GM12878 (cell line): ENCODE data around the gene OPA1. TPM values are rescaled to one million over a fixed set of nuclear protein-coding genes. Genes with fewer than 3 reads are reported as not detected.

ENCODE experiments used
- ATAC-seq: fragments of 200-7000 bp; cut with Tn5 transposase; 3 replicates; pipeline ENCODE4 v1.9.1; 2020; ENCODE audit warnings: mild to moderate bottlenecking, moderate library complexity
- BruUV-seq: library from RNA; stranded (reverse); fragments of 400-500 nt; replicated peaks from 2 replicates; lab custom pipeline; 2021; lab: Mats Ljungman, UMichigan
- CTCF ChIA-PET: fragments of 300-600 bp; sonication (Branson Sonifier 250); formaldehyde crosslinking; extraction: SDS; loops from one replicate; lab custom pipeline; 2021; ENCODE audit warnings: inconsistent platforms; lab: Yijun Ruan, JAX
- POLR2A ChIA-PET: fragments of 350-600 bp; formaldehyde crosslinking; extraction: SDS; loops from one replicate; lab custom pipeline; 2021; ENCODE audit warnings: inconsistent platforms; lab: Charles Lee
- RAD21 ChIA-PET: fragments of 300-600 bp; sonication (Branson Sonifier 250); formaldehyde crosslinking; loops from one replicate; lab custom pipeline; 2023; ENCODE audit warnings: antibody characterized with exemption; ENCODE audit not compliant: unreplicated experiment; lab: Charles Lee
- SMC1A ChIA-PET: fragments of 300-600 bp; sonication (Branson Sonifier 250); formaldehyde crosslinking; loops from one replicate; lab custom pipeline; 2023; ENCODE audit not compliant: unreplicated experiment, uncharacterized antibody; lab: Charles Lee
- DNase-seq: peaks from one replicate; pipeline ENCODE4 v3.0.0-alpha.2; 2011; ENCODE audit warnings: low read depth, low spot score
- FAIRE-seq: peaks from 3 replicates; lab custom pipeline; 2011; peaks lifted over from hg19 to GRCh38; lab: Jason Lieb, UNC
- H2AFZ ChIP-seq: 2 replicates; pipeline ENCODE4 v1.6.0; 2011; ENCODE audit warnings: low read depth, low read length, control low read depth; ENCODE audit not compliant: control insufficient read depth
- H3K27ac ChIP-seq: 2 replicates; pipeline ENCODE4 v1.5.1; 2011; ENCODE audit warnings: control low read depth; ENCODE audit not compliant: control insufficient read depth, insufficient read depth
- H3K27me3 ChIP-seq, 2 experiments: replicated peaks in 1 of 2; 2 replicates each; pipeline versions ENCODE4 v1.6.0 to v1.6.1; 2011; ENCODE audit warnings: low read length in 1 of 2; ENCODE audit not compliant: control insufficient read depth in 2 of 2, insufficient read depth in 2 of 2
- H3K36me3 ChIP-seq, 2 experiments: 2 replicates each; pipeline ENCODE4 v1.5.1; 2011; ENCODE audit warnings: low read length in 1 of 2; ENCODE audit not compliant: control insufficient read depth in 2 of 2, insufficient read depth in 2 of 2
- H3K4me1 ChIP-seq: 2 replicates; pipeline ENCODE4 v1.6.1; 2011; ENCODE audit warnings: mild to moderate bottlenecking, low read length, moderate library complexity, mixed read lengths; ENCODE audit not compliant: control insufficient read depth, insufficient read depth
- H3K4me2 ChIP-seq: 2 replicates; pipeline ENCODE4 v1.6.0; 2011; ENCODE audit warnings: control low read depth; ENCODE audit not compliant: control insufficient read depth, insufficient read depth
- H3K4me3 ChIP-seq: fragments of 200-600 bp; sonication (generic); 2 replicates; pipeline ENCODE4 v1.5.1; 2016
- H3K79me2 ChIP-seq: 2 replicates; pipeline ENCODE4 v1.6.0; 2011; ENCODE audit warnings: low read length; ENCODE audit not compliant: control insufficient read depth, insufficient read depth
- H3K9ac ChIP-seq: 2 replicates; pipeline ENCODE4 v1.8.0; 2011; ENCODE audit warnings: low read length, control low read depth, mixed read lengths; ENCODE audit not compliant: control insufficient read depth, insufficient read depth
- H3K9me3 ChIP-seq: replicated peaks from 3 replicates; pipeline ENCODE4 v1.5.1; 2011; ENCODE audit warnings: mild to moderate bottlenecking, low read length; ENCODE audit not compliant: control insufficient read depth, insufficient read depth
- H4K20me1 ChIP-seq: 2 replicates; pipeline ENCODE4 v1.6.0; 2011; ENCODE audit not compliant: control insufficient read depth, insufficient read depth
- CBFB ChIP-seq: IDR thresholded peaks from 2 replicates; pipeline ENCODE4 v1.6.1; 2016; ENCODE audit warnings: antibody characterized with exemption, low read depth
- CEBPB ChIP-seq, 2 experiments: fragments of 150-350 bp in 1 of 2; IDR thresholded peaks; 2 replicates each; pipeline ENCODE4 v1.6.1; 2012 to 2014; ENCODE audit warnings: low read depth in 2 of 2, low read length in 2 of 2, borderline replicate concordance in 1 of 2, inconsistent platforms in 1 of 2
- CHD1 ChIP-seq: IDR thresholded peaks from 2 replicates; pipeline ENCODE4 v1.6.1; 2012; ENCODE audit warnings: low read depth, low read length, improper control_type of control experiment
- CREM ChIP-seq: IDR thresholded peaks from 2 replicates; pipeline ENCODE4 v1.6.1; 2014; ENCODE audit warnings: antibody characterized with exemption, low read depth
- EP300 ChIP-seq, 2 experiments: fragments of 150-350 bp in 1 of 2; IDR thresholded peaks; 2 replicates each; pipeline ENCODE4 v1.6.1; 2011 to 2012; ENCODE audit warnings: low read depth in 2 of 2, low read length in 2 of 2, borderline replicate concordance in 1 of 2, improper control_type of control experiment in 1 of 2, inconsistent platforms in 1 of 2; ENCODE audit not compliant: control insufficient read depth in 1 of 2
- FOS ChIP-seq: IDR thresholded peaks from 3 replicates; pipeline ENCODE4 v1.6.1; 2011; ENCODE audit warnings: borderline replicate concordance; ENCODE audit not compliant: insufficient read length; ENCODE audit errors: extremely low read depth
- HDGF ChIP-seq: fragments of 450-650 bp; IDR thresholded peaks from 2 replicates; pipeline ENCODE4 v1.6.1; 2016; ENCODE audit warnings: antibody characterized with exemption
- JUNB ChIP-seq: IDR thresholded peaks from 2 replicates; pipeline ENCODE4 v1.6.1; 2016; ENCODE audit warnings: antibody characterized with exemption, mild to moderate bottlenecking
- KDM1A ChIP-seq: fragments of 200-600 bp; sonication (generic); IDR thresholded peaks from 2 replicates; pipeline ENCODE4 v1.6.1; 2016; ENCODE audit warnings: borderline replicate concordance
- NFYA ChIP-seq: IDR thresholded peaks from 2 replicates; pipeline ENCODE4 v1.6.1; 2011; ENCODE audit warnings: low read depth, mild to moderate bottlenecking, low read length, improper control_type of control experiment, borderline replicate concordance
- POLR2A ChIP-seq: IDR thresholded peaks from 2 replicates; pipeline ENCODE4 v1.6.1; 2011; ENCODE audit warnings: low read depth, mild to moderate bottlenecking, low read length
- SUZ12 ChIP-seq: fragments of 200-600 bp; sonication (generic); IDR thresholded peaks from one replicate; pipeline ENCODE4 v1.6.1; 2018; ENCODE audit warnings: antibody characterized with exemption, mild to moderate bottlenecking; ENCODE audit not compliant: unreplicated experiment
- TAF1 ChIP-seq: IDR thresholded peaks from 2 replicates; pipeline ENCODE4 v1.6.1; 2011; ENCODE audit warnings: mild to moderate bottlenecking, low read depth, low read length, borderline replicate concordance
- ZBED1 ChIP-seq: IDR thresholded peaks from 2 replicates; pipeline ENCODE4 v1.6.1; 2016; ENCODE audit warnings: borderline replicate concordance
- ZNF207 ChIP-seq: fragments of 450-650 bp; IDR thresholded peaks from 2 replicates; pipeline ENCODE4 v1.6.1; 2014; ENCODE audit warnings: antibody characterized with exemption, mild to moderate bottlenecking, borderline replicate concordance
- WGBS: methylation state at CpG from one replicate; pipeline ENCODE4 v1.1.6; 2016; ENCODE audit warnings: low lambda C conversion rate; ENCODE audit not compliant: insufficient replicate concordance, insufficient coverage; ENCODE audit errors: missing lambda C conversion rate; 5-methylcytosine and 5-hydroxymethylcytosine counted together
- in situ Hi-C: fragments of 300-500 bp; cut with MboI; formaldehyde crosslinking; loops from 9 replicates; pipeline ENCODE4 v1.14.3; 2018; ENCODE audit warnings: mixed read lengths
- intact Hi-C: fragments of 100-400 bp; cut with micrococcal nuclease; formaldehyde crosslinking; loops from one replicate; pipeline ENCODE4 v1.14.2; 2022; ENCODE audit not compliant: unreplicated experiment
- polyA plus RNA-seq, 11 experiments: library from polyadenylated mRNA; depleted of rRNA in 4 of 11; unstranded in 6 of 11; stranded (reverse) in 5 of 11; fragments of >200 nt; fragmentation: Nextera tagmentation in 4 of 11; fragmentation: Illumina TruSeq in 1 of 11; extraction: Ambion mirVana in 4 of 11; extraction: Trizol in 1 of 11; gene quantifications; 1 replicate in 1 of 11; 2 replicates in 10 of 11; pipeline versions ENCODE4 v1.2.1 to v1.2.3, GENCODE V29; 2011 to 2016; ENCODE audit warnings: inconsistent platforms in 2 of 11, missing spikeins in 2 of 11, low read depth in 1 of 11
- total RNA-seq, 4 experiments: library from RNA; depleted of rRNA in 3 of 4; stranded (reverse); fragments of >200 nt in 3 of 4; fragmentation: Illumina TruSeq in 1 of 4; extraction: Trizol in 1 of 4; gene quantifications; 2 replicates each; pipeline versions ENCODE4 v1.2.1 to v1.2.3, GENCODE V29; 2013 to 2021
- TF ChIP-seq, protein P1 (sequence below): fragments of 450-650 bp; IDR thresholded peaks from 2 replicates; pipeline ENCODE4 v1.6.1; 2016; ENCODE audit warnings: mild to moderate bottlenecking
- TF ChIP-seq, protein P2 (sequence below): IDR thresholded peaks from 2 replicates; pipeline ENCODE4 v1.6.1; 2012; ENCODE audit warnings: low read depth, low read length, improper control_type of control experiment
- TF ChIP-seq, protein P3 (sequence below): fragments of 450-650 bp; IDR thresholded peaks from 2 replicates; pipeline ENCODE4 v1.6.1; 2017; ENCODE audit warnings: mild to moderate bottlenecking

Gene OPA1
- total and polyA plus RNA-seq, 10 of the 15 experiments (the other 5 are each of a cell fraction or from before 2014, with no cell fraction given), result 14.7 to 108 (median 59.3) TPM

DNA sequence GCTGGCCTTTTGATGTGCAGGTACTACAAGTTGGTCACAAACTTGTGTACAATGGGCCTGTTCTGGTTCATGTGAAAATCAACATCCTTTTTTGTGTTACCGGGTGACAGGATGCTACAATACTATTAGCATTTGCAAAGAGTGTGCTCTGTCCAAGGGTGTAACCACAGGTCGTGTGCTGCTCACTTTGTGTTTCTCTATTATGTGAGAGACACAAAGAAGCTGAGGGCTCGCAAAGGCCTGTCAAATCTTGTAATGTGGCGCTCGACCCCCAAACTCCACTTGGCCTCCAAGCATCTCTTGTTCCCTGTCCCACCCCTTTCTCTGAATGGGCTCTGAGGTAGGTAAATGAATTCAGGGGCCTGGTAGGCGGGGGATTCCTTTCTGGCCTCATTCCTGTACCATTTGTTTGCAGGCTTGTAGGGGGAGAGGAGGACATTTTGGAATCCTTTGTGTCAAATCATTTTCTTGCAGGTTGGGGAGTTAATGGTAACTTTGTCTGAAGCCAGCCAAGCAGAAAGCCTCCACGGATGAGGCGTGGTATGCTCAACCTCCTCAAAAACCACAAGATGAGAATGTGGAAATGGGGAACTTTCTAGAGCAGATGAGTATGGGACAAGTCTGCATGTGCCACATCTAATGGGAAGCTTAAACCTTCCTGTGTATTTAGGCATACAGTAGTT is 109.1 kb downstream of the OPA1 start:
- peak overlapping the region; percentile 54 for H3K27ac ChIP-seq
- H3K9ac ChIP-seq, result no peak overlapping the region
- H2AFZ ChIP-seq, result peak overlapping the region; percentile 37; the same call in 1 of the 2 replicates
- H3K27me3 ChIP-seq, result no peaks in the 10 kb centered on the region
- H3K79me2 ChIP-seq, result no peaks in the 10 kb centered on the region
- SMC1A ChIA-PET, result interaction anchor here (1.5 kb wide), 2 partner anchors 15 to 40 kb away, joined by 6 to 7 read pairs; no protein-coding TSS in a partner anchor
- CTCF ChIA-PET, result interaction anchor here (1.3 kb wide), 1 partner anchor 43 kb away, joined by 4 read pairs; no protein-coding TSS in a partner anchor
- POLR2A ChIA-PET, result interaction anchor here (0.5 kb wide), 1 partner anchor 14 kb away, joined by 3 read pairs; no protein-coding TSS in a partner anchor
- peaks cover 13% of the 10 kb centered on the region for H3K4me1 ChIP-seq
- no peaks in the 10 kb centered on the region for H4K20me1 ChIP-seq
- peak overlapping the region; percentile 50 for H3K4me2 ChIP-seq
- no peak for FAIRE-seq
- no peaks in the 10 kb centered on the region; a peak in 1 of 4 replicates for H3K36me3 ChIP-seq
- ATAC-seq, result peak; percentile 87
- H3K4me3 ChIP-seq, result 0 out of 2 replicates have a peak overlapping the region, but pooled peaks have one; percentile 7
- 39% methylated on average over 8 of the region's 8 CpGs for WGBS
- intact Hi-C loops (no loop called here), in situ Hi-C loops (no loop called here)
- DNase-seq, result peak; percentile 62
- no peaks in the 10 kb centered on the region for H3K9me3 ChIP-seq
- BruUV-seq, result no TSS peak
- RAD21 ChIA-PET, result interaction anchor here (1.1 to 1.2 kb wide), 2 partner anchors 14 to 40 kb away, joined by 4 to 5 read pairs; no protein-coding TSS in a partner anchor
- TF ChIP-seq NFYA (no peak), ZBED1 (no peak), TAF1 (no peak), JUNB (no peak), FOS (no peak), SUZ12 (no peak), CBFB (peak; percentile 69), CHD1 (no peak), HDGF (no peak), POLR2A (no peak), ZNF207 (no peak), EP300 (IDR thresholded peaks at IDR 0.05; ENCODE audit: borderline replicate concordance in 1 of 2, control insufficient read depth in 1 of 2, low read depth in 2 of 2, low read length in 2 of 2) (0 out of 4 replicates have a peak, but pooled peaks of 1 of the 2 experiments have one; percentile 17), CREM (no peak), KDM1A (no peak), CEBPB (IDR thresholded peaks at IDR 0.05; ENCODE audit: borderline replicate concordance in 1 of 2, low read depth in 2 of 2, low read length in 2 of 2) (no peak)
- TF ChIP-seq, protein P1, sequence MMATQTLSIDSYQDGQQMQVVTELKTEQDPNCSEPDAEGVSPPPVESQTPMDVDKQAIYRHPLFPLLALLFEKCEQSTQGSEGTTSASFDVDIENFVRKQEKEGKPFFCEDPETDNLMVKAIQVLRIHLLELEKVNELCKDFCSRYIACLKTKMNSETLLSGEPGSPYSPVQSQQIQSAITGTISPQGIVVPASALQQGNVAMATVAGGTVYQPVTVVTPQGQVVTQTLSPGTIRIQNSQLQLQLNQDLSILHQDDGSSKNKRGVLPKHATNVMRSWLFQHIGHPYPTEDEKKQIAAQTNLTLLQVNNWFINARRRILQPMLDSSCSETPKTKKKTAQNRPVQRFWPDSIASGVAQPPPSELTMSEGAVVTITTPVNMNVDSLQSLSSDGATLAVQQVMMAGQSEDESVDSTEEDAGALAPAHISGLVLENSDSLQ, result no peak
- TF ChIP-seq, protein P2, sequence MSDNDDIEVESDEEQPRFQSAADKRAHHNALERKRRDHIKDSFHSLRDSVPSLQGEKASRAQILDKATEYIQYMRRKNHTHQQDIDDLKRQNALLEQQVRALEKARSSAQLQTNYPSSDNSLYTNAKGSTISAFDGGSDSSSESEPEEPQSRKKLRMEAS, result no peak
- TF ChIP-seq, protein P3, sequence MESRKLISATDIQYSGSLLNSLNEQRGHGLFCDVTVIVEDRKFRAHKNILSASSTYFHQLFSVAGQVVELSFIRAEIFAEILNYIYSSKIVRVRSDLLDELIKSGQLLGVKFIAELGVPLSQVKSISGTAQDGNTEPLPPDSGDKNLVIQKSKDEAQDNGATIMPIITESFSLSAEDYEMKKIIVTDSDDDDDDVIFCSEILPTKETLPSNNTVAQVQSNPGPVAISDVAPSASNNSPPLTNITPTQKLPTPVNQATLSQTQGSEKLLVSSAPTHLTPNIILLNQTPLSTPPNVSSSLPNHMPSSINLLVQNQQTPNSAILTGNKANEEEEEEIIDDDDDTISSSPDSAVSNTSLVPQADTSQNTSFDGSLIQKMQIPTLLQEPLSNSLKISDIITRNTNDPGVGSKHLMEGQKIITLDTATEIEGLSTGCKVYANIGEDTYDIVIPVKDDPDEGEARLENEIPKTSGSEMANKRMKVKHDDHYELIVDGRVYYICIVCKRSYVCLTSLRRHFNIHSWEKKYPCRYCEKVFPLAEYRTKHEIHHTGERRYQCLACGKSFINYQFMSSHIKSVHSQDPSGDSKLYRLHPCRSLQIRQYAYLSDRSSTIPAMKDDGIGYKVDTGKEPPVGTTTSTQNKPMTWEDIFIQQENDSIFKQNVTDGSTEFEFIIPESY, result no peak
